Stimulated activated CD8-positive, alpha-beta memory T cell treated with anti-CD3 and anti-CD28 coated beads, Interleukin-7, amount 100 ng/mL, for 4 hours (primary cell): ENCODE data around the gene CHD5.
"Not testable (repeated sequence)": the region's sequence is repeated elsewhere in the genome, so short reads cannot be mapped to it uniquely, and the experiment has no call there.

Experiments used
- DNase-seq, 2 donors: peaks; one replicate each; pipeline ENCODE4 v3.0.0-alpha.2; 2020; ENCODE audit warnings: low read depth in 2 of 2

The CHD5 gene

GRCh38 chr1:6086358-6086757, 93.8 kb downstream of the CHD5 start:
- DNase-seq: no peak

GRCh38 chr1:6085666-6086065, 94.5 kb downstream of the CHD5 start:
- DNase-seq: no peak

GRCh38 chr1:6084781-6085495, 95.2 kb downstream of the CHD5 start:
- no peak for DNase-seq

GRCh38 chr1:6083801-6084446, 96.2 kb downstream of the CHD5 start:
- DNase-seq: no peak

- DNase-seq: no peak
Measured at GRCh38 chr1:6083385-6083784, 96.7 kb downstream of the CHD5 start.

- DNase-seq: no peak
Measured at GRCh38 chr1:6082430-6082971, 97.6 kb downstream of the CHD5 start.

GRCh38 chr1:6081901-6082300, 98.2 kb downstream of the CHD5 start:
- DNase-seq: no peak

- DNase-seq: no peak
Measured at GRCh38 chr1:6080469-6080868, 99.7 kb downstream of the CHD5 start.

GRCh38 chr1:6077919-6078318, 102.2 kb downstream of the CHD5 start:
- no peak for DNase-seq

- no peak for DNase-seq
Measured at GRCh38 chr1:6077506-6077905, 102.6 kb downstream of the CHD5 start.

- DNase-seq: not testable (repeated sequence)
Measured at GRCh38 chr1:6077061-6077460, 103.1 kb downstream of the CHD5 start.

GRCh38 chr1:6075748-6076147, 104.4 kb downstream of the CHD5 start:
- no peak for DNase-seq

- DNase-seq: no peak
Measured at GRCh38 chr1:6074192-6074901, 105.8 kb downstream of the CHD5 start.

- DNase-seq: no peak
Measured at GRCh38 chr1:6073480-6074053, 106.6 kb downstream of the CHD5 start.

GRCh38 chr1:6072774-6073479, 107.2 kb downstream of the CHD5 start:
- DNase-seq: no peak

GRCh38 chr1:6071219-6071618, 108.9 kb downstream of the CHD5 start:
- DNase-seq: no peak

GRCh38 chr1:6070450-6070974, 109.6 kb downstream of the CHD5 start:
- no peak for DNase-seq

- no peak for DNase-seq
Measured at GRCh38 chr1:6069573-6069972, 110.5 kb downstream of the CHD5 start.

- no peak for DNase-seq
Measured at GRCh38 chr1:6068932-6069331, 111.2 kb downstream of the CHD5 start.

GRCh38 chr1:6068073-6068472, 112.0 kb downstream of the CHD5 start:
- no peak for DNase-seq

- DNase-seq: no peak
Measured at GRCh38 chr1:6066680-6067079, 113.4 kb downstream of the CHD5 start.
